Muscle layer of colon (tissue), 2 donors: ENCODE measurements around the gene APC.

Experiments
- H3K27ac ChIP-seq: one replicate; pipeline ENCODE4 v1.7.0; 2013; ENCODE audit warnings: low read depth, mild to moderate bottlenecking, low read length, moderate library complexity
- H3K27me3 ChIP-seq, 2 donors: one replicate each; pipeline ENCODE4 v1.7.0; 2013; ENCODE audit warnings: low read length in 2 of 2, mild to moderate bottlenecking in 2 of 2; ENCODE audit not compliant: insufficient read depth in 2 of 2, control insufficient read depth in 1 of 2
- H3K36me3 ChIP-seq: one replicate; pipeline ENCODE4 v1.7.0; 2013; ENCODE audit warnings: mild to moderate bottlenecking, low read length; ENCODE audit not compliant: insufficient read depth
- H3K4me1 ChIP-seq: one replicate; pipeline ENCODE4 v1.7.0; 2013; ENCODE audit warnings: mild to moderate bottlenecking, low read length; ENCODE audit not compliant: insufficient read depth
- H3K4me3 ChIP-seq, 2 donors: one replicate each; pipeline ENCODE4 v1.7.0; 2013; ENCODE audit warnings: low read length in 2 of 2, low read depth in 1 of 2, mild to moderate bottlenecking in 1 of 2, moderate library complexity in 1 of 2
- H3K9ac ChIP-seq: one replicate; pipeline ENCODE4 v1.7.0; 2013; ENCODE audit warnings: low read length
- H3K9me3 ChIP-seq: one replicate; pipeline ENCODE4 v1.7.0; 2013; ENCODE audit warnings: mild to moderate bottlenecking, low read length
- donor health status: abdominal sarcoma.
- donor health status: Adenocarcinoma of cecum.

The APC gene

GRCh38 chr5:112737463-112738190 is at the start of gene APC:
Gene APC (plus strand): TSS chr5:112737885. CDS start chr5:112754891, 17,006 bp downstream.
- peak within 1 kb of the TSS; percentile 77 for H3K27ac ChIP-seq

DNA sequence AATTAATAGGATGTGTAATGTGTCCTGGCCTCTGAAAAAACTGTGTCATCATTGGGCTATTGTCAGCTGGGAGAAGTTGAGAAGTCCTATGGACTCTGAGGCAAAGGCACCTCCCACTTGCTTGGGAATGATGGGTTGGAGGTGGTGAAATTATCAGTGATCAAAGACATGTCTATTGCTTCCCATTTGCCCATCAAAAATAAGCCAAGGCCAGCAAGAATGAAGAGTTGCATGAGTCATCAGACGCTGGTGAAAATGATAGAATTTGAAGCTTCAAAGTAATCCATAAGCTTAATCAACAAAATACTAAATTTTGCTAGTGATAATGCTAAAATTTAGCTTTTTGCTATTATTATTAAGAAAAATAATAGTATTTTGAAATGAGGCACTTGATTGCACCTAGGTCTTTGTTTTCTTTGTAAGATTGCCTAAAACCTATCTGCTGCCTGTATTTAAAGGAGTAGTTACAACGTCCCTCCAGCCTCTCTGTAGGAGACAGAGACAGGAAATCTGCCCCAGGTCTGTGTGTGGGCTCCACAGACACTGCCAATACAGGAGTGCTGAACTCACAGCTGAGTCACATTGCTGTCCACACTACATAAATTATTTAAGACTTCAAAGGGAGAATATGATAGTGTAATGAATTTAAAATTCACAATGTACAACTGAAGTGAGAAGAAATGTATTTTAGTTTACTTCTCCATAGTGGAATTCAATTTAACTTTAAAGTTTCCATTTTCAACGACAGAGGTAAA is 48.4 kb upstream of the APC start:
- no peak overlapping the region for H3K4me3 ChIP-seq
- peaks cover 11% of the 10 kb centered on the region for H3K4me1 ChIP-seq
- no peak overlapping the region for H3K27ac ChIP-seq
- no peaks in the 10 kb centered on the region for H3K9me3 ChIP-seq
- no peaks in the 10 kb centered on the region for H3K27me3 ChIP-seq
- no peaks in the 10 kb centered on the region for H3K36me3 ChIP-seq
- no peak overlapping the region for H3K9ac ChIP-seq

More at GRCh38 chr5:112737463-112738190, at the start of gene APC:
- Histone ChIP-seq H3K9me3 (no peaks in the 10 kb centered on the region), H3K9ac (peak within 1 kb of the TSS; percentile 23), H3K4me1 (peaks cover 11% of the 10 kb centered on the region), H3K27me3 (no peaks in the 10 kb centered on the region), H3K36me3 (no peaks in the 10 kb centered on the region), H3K4me3 (peak within 1 kb of the TSS; percentile 70 to 87)

- Histone ChIP-seq H3K27me3 (no peaks in the 10 kb centered on the region), H3K27ac (no peak overlapping the region), H3K4me1 (no peaks in the 10 kb centered on the region), H3K36me3 (no peaks in the 10 kb centered on the region), H3K9ac (no peak overlapping the region), H3K4me3 (no peak overlapping the region), H3K9me3 (no peaks in the 10 kb centered on the region)
Observed at GRCh38 chr5:112690605-112691338, 46.9 kb upstream of the APC start.

DNA sequence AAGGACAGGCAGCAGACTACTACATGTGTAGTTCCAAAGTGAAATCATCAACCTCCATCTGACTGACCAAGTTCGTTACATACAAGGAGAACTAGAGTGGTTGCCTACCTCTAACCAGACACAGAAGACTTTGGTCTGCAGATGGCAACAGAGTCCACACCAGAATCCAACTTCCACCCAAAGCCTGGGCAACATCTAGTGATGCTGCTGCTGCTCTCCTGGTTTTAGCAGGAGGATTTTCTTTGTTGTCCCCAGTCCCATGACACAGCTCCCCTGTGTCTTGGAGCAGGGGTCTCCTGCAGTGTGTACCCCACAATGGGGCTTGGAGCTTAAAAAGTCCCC is 46.4 kb upstream of the APC start:
- no peak overlapping the region for H3K9ac ChIP-seq
- H3K4me1 ChIP-seq = no peaks in the 10 kb centered on the region
- H3K4me3 ChIP-seq = no peak overlapping the region
- H3K27ac ChIP-seq = no peak overlapping the region
- H3K27me3 ChIP-seq = no peaks in the 10 kb centered on the region
- H3K36me3 ChIP-seq = no peaks in the 10 kb centered on the region
- H3K9me3 ChIP-seq = no peaks in the 10 kb centered on the region

- Histone ChIP-seq H3K9me3 (no peaks in the 10 kb centered on the region), H3K27ac (no peak overlapping the region), H3K27me3 (no peaks in the 10 kb centered on the region), H3K4me3 (no peak overlapping the region), H3K9ac (no peak overlapping the region), H3K36me3 (no peaks in the 10 kb centered on the region), H3K4me1 (no peaks in the 10 kb centered on the region)
Observed at GRCh38 chr5:112691758-112692157, 45.9 kb upstream of the APC start.

- no peaks in the 10 kb centered on the region for H3K36me3 ChIP-seq
- H3K4me1 ChIP-seq = no peaks in the 10 kb centered on the region
- H3K4me3 ChIP-seq = no peak overlapping the region
- H3K27me3 ChIP-seq = no peaks in the 10 kb centered on the region
- H3K9me3 ChIP-seq = no peaks in the 10 kb centered on the region
- no peak overlapping the region for H3K27ac ChIP-seq
- H3K9ac ChIP-seq = no peak overlapping the region
Observed at GRCh38 chr5:112692472-112692871, 45.2 kb upstream of the APC start.

DNA sequence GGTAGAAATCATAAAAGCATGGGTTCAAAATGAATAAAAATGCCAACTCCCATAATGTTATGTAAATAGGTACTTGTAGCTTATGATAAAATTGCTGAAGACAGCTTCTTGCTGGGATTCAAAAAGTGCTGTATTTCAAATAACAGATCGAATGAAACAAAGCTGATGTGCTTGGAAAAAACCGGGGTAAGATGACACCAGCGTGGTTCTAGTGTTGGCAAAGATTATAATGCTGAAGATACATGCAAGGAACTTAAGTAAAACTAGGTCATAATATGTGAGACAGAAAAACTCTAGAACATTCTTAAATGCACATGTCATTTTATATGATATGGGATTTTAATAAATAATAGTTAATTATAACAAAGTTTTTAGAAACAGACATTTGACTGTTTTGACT is 44.4 kb upstream of the APC start:
- Histone ChIP-seq H3K9ac (no peak overlapping the region), H3K4me3 (no peak overlapping the region), H3K4me1 (no peaks in the 10 kb centered on the region), H3K9me3 (no peaks in the 10 kb centered on the region), H3K36me3 (no peaks in the 10 kb centered on the region), H3K27ac (no peak overlapping the region), H3K27me3 (no peaks in the 10 kb centered on the region)

- Histone ChIP-seq H3K36me3 (no peaks in the 10 kb centered on the region), H3K9me3 (no peaks in the 10 kb centered on the region), H3K4me3 (no peak overlapping the region), H3K9ac (no peak overlapping the region), H3K27me3 (no peaks in the 10 kb centered on the region), H3K27ac (no peak overlapping the region), H3K4me1 (no peaks in the 10 kb centered on the region)
Observed at GRCh38 chr5:112694853-112695709, 42.6 kb upstream of the APC start.

DNA sequence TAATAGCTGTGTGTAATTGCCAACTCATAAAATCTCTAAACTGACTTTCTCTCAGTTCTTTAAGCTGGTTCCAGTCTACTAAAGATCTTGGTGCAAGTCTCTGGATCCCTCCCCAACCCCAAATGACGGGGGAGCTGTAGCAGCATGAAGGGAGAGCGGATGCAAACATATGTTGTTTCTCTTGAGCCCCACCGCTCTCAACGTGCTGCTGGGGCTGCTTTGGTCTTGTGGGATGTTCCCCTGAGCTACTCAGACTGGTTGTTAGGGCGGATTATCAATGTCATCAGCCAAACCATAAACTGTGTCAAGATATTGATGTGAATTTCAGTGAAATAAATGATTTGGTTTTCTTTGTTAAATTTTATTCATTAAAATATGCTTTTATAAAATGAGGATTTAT is 40.9 kb upstream of the APC start:
- no peak overlapping the region for H3K9ac ChIP-seq
- no peaks in the 10 kb centered on the region for H3K36me3 ChIP-seq
- H3K9me3 ChIP-seq = no peaks in the 10 kb centered on the region
- no peak overlapping the region for H3K27ac ChIP-seq
- H3K4me3 ChIP-seq = no peak overlapping the region
- H3K4me1 ChIP-seq = no peaks in the 10 kb centered on the region
- no peaks in the 10 kb centered on the region for H3K27me3 ChIP-seq

DNA sequence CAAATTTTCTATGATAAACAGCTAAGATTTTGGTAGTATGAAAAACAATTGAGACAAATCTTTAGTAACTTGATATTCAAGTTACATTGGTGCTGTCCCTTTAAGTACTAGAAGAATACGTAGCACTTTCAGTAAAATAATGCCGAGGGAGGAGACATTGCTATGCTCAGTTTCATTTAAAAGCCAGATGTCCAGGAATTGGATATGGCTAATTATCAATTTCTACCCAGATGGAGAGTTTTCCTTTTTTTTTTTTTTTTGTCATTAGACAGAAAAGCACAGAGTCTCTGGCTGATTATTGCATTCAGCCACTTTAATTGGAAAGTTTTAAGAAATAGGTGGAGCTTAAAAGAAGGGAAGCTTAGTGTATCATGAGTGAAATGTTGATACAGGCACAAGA is 40.4 kb upstream of the APC start:
- Histone ChIP-seq H3K4me3 (no peak overlapping the region), H3K9ac (no peak overlapping the region), H3K27me3 (no peaks in the 10 kb centered on the region), H3K9me3 (no peaks in the 10 kb centered on the region), H3K36me3 (no peaks in the 10 kb centered on the region), H3K4me1 (no peaks in the 10 kb centered on the region), H3K27ac (no peak overlapping the region)

DNA sequence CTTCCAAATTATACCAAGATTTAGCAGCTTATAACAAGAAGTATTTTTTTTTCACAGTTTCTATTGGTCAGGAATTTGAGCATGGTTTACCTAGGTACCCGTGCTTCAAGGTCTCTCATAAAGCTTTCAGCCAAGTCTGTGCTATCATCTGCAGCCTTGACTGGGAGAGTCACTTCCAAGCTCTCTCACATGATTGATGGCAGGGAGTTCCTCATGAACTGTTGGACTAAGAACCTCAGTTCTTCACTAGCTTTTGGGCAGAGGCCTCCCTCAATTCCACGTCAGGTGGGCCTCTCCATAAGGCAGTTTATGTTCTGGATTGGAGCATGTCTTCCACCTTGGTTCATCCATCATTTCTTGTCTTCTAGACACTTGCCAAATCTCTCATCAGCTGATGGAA is 39.9 kb upstream of the APC start:
- no peak overlapping the region for H3K9ac ChIP-seq
- no peaks in the 10 kb centered on the region for H3K36me3 ChIP-seq
- H3K27me3 ChIP-seq = no peaks in the 10 kb centered on the region
- no peak overlapping the region for H3K4me3 ChIP-seq
- H3K9me3 ChIP-seq = no peaks in the 10 kb centered on the region
- H3K4me1 ChIP-seq = no peaks in the 10 kb centered on the region
- no peak overlapping the region for H3K27ac ChIP-seq
